NCI-H82 (cell line): Measurements from ENCODE around the gene COPA.
A peak's percentile ranks its signal among the peaks of the same experiment; 100 is the strongest.
"Not testable (repeated sequence)": the region's sequence is repeated elsewhere in the genome, so short reads cannot be mapped to it uniquely, and the experiment has no call there.

Experiments used
- DNase-seq: peaks from one replicate; lab custom pipeline; 2025; lab: John Stamatoyannopoulos, UW

Gene COPA

DNA sequence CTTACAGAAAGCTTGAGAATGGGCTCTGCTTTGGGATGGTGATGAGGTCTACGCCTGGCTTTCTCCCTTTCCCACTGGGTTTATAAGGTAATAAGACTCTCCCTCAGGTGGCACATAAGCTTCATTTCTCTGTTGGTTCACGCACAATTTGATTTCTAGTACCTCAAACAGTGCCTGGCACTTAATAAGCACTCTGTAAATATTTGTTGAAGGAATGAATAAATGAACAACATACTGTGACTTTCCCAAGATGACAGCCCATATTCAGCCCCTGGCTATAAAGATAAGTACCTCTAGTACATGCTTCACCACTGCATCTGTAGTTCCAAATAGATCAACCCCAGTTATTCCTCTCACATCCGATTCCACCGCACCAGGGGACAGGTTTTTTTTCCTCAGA is 17.8 kb downstream of the COPA start:
- no peak for DNase-seq

DNA sequence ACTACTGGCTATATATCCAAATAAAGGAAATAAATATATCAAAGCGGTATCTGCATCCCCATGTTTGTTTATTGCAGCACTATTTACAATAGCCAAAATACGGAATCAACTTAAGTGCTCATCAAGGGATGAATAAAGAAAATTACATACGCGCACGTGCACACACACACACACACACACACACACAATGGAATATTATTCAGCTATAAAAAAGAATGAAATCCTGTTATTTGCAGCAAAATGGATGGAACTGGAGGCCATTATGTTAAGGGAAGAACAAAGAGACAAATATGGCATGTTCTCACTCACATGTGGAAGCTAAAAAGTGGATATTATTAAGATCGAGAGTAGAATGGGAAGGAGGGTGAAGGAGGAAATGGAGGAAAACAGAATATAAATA is 20.2 kb downstream of the COPA start:
- no peak for DNase-seq

DNA sequence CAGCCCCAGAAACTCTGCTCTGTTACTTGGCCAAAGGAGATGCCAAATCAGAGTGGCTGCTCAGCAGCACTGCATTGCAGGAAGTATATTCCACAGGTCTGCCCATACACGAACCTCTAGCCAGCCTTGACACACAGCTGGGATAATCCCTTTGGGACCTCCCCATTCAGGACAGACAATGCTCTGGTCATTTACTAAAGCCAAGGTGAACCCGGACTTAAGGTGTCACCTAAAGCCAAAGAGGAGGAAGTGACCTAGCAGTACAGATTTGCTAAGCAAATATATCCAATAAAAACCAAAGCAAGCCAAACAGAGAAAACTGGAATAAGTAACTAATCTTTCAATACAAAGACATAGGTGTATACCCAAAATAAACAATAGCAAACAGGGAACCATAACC is 27.7 kb downstream of the COPA start:
- no peak for DNase-seq

DNA sequence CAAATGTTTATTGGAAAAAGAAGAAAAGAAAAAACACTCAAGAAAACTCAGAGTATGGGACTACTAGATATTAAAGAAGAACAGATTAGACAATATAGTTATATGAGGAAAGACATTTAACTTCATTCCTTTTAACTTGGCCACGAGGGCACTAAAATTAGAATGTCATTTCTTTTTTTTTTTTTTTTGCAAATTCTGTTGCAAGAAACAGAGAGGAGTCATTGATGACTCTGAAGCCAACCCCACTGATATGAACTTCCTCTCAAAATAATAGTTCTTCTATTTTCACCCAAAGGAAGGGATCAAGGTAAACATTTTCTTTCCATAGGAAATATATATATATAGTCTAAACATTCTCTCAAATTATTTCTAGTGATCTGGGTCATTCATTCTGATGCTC is 33.5 kb downstream of the COPA start:
- no peak for DNase-seq

DNA sequence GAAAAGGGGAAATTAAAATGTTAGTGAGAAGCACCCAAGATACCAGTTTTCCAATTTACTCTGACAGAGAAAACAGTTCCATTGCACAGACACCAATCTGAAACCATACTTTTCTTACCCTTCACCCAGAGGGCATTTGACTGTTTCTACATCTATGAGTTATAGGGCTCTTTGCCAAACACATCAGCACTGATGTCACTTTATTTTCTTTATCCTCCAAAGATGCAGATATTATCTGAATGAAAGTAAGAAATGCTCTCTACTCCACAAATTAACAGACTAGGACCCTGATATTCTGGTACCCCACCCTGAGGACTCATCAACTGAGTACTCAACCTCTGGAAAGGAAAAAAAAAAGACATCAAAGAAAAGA is 33.9 kb downstream of the COPA start:
- no peak for DNase-seq

DNA sequence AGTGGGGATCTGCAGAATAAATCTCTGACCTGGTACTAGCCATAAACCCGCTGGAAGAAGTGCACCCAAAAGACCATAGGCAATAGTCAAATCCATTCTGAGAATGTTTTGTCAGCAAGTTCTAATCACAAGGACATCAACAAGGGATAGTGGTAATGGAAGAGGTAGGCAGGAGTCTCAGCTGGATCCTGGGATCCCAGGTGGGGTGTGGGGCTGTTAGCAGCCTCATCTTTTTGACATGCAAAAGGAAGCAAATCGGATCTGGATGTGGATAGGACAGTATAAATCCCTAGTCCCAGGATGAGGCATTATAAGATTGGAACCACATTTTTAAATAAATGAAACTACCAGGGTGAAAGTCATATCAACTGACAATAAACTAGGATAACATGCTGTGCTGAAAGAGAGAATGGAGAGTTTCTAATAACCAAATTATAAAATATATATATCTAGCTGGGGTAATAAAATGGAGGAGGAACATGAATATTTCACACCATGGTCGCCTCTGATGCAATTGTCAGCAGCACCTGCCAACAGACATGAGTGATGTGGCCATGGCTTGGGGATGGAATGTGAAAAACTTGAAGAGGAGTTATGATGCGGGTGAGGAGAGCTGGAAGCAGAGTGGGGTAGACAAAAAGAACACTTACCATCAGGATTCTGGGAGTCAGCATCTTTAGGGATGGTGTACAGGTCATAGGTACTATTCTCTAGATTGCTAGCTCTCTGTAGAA is 34.4 kb downstream of the COPA start:
- DNase-seq = no peak

DNA sequence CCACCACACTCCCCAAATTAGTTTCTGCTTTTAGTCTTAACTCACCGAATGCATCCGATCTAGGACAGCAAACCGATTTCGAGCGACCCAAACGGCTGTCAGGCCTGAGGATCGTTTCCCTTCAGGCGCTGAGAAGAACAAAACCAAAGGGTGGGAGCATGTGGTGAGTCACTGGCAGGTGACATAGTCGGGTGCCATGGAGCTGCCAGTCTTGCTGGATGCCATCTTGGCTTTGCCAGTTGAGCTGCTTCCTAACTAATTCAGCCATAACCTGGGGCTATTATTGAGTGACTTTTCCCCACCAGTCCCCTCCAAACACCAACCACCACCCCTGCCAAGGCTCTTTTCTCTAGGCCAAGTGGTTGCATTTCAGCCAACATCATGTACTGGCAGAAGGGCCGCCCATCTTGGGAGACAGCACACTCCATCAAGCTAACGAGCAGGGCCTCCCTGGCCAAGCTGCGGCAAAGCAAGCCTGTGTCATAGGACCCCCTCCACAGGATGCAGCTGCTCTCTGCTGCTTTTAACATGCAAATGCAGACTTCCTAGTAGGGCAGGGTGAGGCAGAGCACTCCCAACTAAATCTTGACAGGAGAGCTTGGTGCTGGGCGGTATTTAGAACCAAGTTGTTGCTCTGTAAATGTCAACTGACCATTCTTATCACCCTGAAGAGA is 35.8 kb downstream of the COPA start:
- no peak for DNase-seq

DNA sequence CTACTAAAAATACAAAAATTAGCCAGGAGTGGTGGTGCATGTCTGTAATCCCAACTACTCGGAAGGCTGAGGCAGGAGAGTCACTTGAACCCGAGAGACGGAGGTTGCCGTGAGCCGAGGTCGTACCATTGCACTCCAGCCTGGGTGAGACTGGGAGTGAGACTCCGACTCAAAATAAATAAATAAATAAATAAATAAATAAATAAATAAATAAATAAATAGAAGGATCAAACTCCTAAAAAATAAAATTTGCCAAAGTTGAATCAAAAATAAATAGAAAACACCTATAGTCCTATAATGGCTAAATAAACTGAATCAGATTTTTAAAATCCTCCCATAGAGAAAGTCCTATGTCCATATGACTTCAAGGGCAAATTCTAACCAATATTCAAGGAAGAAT is 42.9 kb downstream of the COPA start:
- DNase-seq = no peak

DNA sequence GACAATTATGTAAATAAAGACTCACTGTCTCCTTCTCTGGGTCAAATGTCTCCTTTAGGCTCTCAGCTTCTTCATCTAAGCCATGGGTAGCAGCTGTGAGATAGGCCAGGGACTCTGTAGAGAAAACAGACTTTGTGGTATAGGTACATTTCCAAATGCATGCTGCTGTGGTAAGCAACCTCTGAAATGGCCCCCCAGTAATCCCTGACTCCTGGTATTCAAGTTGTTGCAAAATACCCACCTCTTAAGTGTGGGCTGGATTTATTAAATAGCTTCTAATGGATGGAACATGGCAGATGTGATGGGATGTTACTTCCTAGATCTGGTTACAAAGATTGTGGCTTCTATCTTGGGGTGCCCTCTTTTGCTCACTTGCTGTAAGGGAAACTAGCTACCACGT is 47.0 kb downstream of the COPA start:
- DNase-seq = peak; percentile 47

DNA sequence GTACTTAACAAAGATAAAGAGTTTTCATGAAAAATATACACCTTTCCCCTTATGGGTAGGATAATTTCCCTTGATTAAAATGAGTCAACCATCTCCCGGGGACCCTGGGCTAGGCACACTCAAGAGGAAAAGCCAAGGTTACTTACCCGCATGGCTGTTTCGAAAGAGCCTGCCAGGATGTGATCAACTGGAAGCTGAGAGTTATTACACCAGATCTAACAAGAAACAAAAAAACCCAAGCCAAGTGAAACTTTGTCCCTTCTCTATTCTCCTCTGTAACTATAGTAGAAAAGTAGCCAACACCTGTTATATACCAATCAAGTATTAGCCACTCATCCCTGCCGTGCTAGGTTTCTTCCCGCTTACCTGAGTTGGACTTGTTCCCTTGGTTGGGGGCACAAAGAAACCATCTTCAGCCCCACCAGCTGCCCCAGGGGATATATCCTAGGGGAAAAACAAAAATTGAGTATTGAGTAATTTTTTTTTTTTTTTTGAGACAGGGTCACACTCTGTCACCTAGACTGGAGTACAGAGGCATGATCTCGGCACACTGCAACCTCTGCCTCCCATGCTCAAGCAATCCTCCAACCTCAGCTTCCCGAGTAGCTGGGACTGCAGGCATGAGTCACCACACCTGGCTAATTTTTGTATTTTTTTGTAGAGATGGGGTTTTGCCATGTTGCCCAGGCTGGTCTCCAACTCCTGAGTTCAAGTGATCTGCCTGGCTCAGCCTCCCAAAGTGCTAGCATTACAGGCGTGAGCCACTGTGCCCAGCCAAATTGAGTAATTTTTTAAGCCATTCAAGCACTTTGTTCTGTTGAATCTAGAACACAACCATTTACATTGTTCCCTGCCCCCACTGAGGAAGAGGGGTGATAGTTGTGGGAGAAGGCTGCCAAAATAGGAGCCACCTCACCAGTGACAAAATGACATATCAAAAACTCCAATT is 49.8 kb downstream of the COPA start:
- DNase-seq = no peak

DNA sequence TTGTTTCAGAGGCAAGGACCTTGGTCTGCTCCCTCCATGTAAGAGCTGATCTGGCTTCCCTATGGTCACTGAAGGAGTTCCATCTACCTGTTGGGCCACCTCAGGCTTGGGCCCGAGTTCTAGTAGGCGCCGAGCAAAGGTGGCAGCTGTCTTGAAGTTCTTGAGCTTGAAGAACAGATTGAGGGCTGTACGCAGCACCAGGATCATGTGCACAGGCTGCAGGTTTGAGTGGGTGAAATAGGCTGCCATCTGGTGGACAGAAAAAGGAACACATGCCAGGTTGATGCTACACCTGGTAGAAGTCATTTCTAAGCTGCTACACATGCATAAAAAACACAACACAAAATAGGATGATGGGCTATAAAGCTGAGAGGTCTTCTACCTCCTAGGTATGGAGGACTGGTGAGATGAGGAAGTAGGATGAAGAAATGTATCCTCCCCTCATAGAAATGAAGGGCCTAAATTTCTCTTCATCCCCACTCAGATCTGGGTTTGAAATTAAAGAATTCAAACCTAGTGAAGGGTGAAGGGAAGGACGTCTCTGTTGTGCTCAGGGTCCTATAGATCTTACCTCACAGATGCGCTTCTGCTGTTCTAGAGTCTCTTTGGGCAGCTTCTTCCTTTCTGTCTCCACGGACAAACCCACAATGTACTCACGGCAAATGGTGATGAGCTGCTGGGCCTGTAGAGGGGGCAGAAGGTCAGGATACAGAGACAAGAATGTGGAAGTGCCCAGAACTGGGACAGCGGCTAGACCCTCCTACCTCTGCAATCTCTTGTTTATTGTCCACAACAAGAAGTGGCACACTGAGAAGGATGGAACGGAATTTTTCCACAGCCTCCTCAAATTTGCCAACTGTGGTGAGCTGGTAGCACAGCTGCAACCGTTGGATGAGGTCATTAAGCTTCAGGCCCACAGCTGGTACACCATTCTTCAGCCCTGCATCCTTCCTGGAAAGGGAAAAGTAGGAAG is 51.5 kb downstream of the COPA start:
- DNase-seq = peak; percentile 86

DNA sequence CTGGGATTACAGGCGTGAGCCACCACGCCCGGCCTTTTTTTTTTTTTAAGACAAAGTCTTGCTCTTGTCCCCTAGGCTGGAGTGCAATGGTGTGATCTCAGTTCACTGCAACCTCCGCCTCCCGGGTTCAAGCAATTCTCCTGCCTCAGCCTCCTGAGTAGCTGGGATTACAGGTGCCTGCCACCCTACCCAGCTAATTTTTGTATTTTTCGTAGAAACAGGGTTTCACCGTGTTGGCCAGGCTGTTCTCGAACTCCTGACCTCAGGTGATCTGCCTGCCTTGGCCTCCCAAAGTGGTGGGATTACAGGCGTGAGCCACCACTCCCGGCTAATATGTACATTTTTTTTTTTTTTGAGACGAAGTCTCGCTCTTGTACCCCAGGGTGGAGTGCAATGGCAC is 55.3 kb downstream of the COPA start:
- not testable (repeated sequence) for DNase-seq

DNA sequence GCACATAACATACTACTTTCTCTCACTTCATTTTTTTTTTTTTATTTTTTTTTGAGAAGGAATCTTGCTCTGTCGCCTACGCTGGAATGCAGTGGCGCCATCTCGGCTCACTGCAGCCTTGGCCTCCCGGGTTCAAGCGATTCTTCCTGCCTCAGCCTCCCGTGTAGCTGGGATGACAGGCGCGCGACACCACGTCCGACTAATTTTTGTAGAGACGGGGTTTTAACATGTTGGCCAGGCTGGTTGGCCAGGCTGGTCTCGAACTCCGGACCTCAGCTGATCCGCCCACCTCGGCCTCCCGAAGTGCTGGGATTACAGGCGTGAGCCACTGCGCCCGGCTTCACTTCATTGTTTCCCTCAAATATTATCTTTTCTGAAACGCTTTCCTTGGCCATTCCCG is 57.5 kb downstream of the COPA start:
- no peak for DNase-seq

DNA sequence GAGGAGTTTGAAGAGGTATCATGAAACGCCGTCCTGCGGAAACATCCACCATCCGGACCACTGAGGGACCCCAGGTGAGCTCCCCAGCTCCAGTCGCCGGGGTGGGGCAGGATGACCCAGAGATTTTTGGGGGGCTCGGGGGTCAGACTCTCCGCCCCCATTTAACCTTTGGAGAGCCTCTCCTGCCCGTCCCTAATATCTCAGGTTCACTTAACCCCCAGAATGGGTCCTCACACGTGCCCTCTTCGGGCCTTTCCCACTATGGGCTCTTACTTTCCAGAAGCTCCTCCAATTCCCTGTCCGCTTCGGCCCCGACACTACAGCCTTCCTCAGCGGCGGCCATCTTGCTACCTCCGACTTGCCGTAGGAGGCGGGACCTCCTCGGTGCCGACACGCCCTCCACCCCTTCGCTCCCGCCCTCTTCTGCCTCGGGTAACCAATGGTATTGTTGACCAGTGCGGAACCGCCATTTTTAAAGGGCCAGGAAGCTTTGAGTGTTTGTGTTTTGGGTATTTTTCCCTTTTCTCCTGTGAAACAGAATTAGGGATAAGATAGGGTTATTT is 58.2 kb downstream of the COPA start, which contains the start of gene PEX19:
Gene PEX19 (minus strand): TSS at position 352 of the 563 bp plus-strand sequence. CDS start 9 bp downstream, at position 343.
- DNase-seq = peak; percentile 96

DNA sequence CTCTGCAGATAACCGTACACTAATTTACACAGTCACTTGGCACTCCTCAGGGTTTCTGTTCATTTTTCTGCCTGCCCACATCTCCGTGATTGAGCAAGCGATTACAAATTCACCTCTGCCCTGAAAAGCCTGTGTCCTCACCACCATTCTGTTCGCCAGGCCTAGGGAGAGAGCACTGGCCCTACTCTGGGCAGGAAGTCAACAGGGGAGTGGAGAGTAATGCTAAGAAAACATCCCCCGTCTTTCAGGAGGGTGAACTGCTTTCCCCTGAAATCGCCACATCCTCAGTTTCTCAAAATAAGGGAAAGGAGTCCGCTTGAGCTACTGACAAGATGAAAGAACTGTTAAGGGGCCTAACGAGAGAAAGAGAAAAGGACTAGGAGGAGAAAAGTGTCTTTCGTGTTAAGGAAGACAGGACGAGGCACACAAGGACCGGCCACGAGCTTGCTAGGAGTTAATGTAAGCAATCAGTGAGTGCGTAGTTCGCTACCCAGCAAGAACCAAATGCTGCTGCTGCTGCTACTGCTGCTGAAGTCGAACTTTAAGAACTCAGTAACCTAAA is 58.7 kb downstream of the COPA start:
- DNase-seq = peak; percentile 39

DNA sequence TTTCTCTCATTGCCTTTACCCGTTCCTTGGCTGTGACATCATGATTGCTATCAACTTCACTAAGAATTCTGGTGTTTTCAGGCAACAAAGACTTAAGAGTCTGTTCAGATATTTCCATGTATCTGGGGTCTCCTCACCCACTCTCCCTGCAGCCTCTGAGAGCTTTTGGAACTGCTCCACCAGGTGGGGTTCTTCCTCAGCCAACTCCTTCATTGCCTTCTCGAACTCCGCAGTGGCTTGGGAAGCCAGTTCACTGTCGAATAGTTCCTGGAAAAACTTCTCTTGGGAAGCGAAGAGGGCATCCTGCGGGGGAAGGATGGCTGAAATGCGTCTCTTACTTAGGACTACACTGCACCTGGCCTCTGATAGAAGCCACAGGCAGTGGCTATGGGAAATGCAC is 60.2 kb downstream of the COPA start:
- DNase-seq = no peak

DNA sequence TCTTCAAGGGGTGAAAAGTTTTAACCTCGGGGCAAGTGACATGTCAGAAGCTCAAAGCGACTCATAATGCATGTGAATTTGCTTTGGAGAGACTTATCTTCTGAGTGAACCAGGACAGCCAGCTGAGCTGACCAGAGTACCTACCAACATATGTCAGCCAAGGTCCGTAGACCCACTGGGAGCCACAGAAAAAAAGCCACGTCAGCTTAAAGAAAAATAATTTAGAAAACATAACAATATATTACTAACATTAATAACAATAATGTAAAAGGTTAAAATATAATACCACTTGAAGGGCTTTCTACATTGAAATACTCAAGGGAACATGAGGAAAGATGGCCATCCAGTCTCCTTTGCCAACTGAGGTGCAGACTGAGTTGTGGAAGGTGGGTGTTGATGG is 65.1 kb downstream of the COPA start:
- DNase-seq = no peak

DNA sequence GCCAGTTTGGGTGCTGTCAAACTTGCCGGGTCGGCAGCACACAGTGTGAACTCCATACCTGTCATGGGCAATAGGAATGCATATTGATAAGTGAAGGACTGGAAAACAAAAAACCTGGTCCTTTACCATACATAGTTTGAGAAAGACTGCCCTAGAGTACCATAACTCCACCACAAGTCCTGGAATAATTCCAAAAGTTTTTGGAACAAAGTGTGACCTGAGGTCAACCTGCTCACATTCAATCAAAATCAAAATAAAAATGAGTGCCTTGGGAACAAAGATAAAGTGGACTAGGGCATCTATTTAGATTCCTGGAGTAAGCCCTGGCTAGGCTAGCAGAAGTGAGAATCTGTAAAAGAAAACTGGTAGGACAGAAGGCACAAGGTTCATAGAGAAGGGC is 65.7 kb downstream of the COPA start:
- DNase-seq = no peak

DNA sequence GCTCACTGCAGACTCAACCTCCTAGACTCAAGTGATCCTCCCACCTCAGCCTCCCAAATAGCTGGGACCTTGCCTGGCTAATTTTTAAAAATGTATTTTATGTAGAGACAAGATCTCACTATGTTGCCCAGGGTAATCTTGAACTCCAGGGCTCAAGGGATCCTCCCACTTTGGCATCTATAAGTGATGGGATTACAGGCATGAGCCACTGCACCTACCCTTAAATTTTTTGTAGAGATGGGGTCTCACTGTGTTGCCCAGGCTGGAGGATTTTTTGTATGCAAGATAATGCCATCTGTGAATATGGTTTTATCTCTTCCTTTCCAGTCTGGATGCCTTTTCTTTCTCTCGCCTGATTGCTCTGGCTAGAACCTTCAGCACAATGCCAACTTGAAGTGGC is 72.0 kb downstream of the COPA start:
- no peak for DNase-seq

DNA sequence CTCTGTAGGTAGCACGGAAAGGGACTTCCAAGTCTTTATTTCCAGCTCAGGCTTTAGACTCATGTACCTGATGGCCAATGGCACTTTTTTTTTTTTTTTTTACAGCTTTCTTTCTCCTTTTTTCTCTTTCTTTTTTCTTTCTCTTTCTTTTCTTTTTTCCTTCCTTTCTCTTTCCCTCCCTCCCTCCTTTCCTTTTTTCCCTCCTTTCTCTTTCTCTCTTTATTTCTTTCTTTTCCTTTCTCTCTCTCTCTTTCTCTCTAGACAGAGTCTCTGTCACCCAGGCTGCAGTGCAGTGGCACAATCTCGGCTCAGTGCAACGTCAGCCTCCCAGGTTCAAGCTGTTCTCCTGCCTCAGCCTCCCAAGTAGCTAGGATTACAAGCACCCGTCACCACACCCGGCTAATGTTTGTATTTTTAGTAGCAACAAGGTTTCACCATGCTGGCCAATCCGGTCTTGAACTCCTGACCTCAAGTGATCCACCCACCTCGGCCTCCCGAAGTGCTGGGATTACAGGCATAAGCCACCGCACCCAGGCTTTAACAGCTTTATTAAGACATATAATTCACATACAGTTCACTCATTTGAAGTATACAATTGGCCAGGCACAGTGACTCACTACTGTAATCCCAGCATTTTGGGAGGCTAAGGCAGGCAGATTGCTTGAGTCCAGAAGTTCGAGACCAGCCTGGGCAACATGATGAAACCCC is 75.6 kb downstream of the COPA start:
- DNase-seq = peak; percentile 50
